HL-60 (cell line): Measurements from ENCODE around the gene PROB1.

Source experiments
- POLR2AphosphoS5 ChIP-seq: IDR thresholded peaks from 2 replicates; pipeline ENCODE4 v1.6.1; 2012; ENCODE audit warnings: low read depth
- TF ChIP-seq, protein P1 (sequence below): IDR thresholded peaks from one replicate; pipeline ENCODE4 v1.5.1; 2011; ENCODE audit warnings: low read length, control low read depth, inconsistent platforms; ENCODE audit not compliant: insufficient read depth
- TF ChIP-seq, protein P2 (sequence below): IDR thresholded peaks from 2 replicates; pipeline ENCODE4 v1.6.1; 2012; ENCODE audit warnings: low read depth; ENCODE audit not compliant: insufficient replicate concordance

GRCh38 chr5:139392678-139393496 lies 2.0 kb downstream of the PROB1 start:
- TF ChIP-seq, protein P1, sequence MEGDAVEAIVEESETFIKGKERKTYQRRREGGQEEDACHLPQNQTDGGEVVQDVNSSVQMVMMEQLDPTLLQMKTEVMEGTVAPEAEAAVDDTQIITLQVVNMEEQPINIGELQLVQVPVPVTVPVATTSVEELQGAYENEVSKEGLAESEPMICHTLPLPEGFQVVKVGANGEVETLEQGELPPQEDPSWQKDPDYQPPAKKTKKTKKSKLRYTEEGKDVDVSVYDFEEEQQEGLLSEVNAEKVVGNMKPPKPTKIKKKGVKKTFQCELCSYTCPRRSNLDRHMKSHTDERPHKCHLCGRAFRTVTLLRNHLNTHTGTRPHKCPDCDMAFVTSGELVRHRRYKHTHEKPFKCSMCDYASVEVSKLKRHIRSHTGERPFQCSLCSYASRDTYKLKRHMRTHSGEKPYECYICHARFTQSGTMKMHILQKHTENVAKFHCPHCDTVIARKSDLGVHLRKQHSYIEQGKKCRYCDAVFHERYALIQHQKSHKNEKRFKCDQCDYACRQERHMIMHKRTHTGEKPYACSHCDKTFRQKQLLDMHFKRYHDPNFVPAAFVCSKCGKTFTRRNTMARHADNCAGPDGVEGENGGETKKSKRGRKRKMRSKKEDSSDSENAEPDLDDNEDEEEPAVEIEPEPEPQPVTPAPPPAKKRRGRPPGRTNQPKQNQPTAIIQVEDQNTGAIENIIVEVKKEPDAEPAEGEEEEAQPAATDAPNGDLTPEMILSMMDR = no peak
- no peak for TF ChIP-seq POLR2AphosphoS5
- TF ChIP-seq, protein P2, sequence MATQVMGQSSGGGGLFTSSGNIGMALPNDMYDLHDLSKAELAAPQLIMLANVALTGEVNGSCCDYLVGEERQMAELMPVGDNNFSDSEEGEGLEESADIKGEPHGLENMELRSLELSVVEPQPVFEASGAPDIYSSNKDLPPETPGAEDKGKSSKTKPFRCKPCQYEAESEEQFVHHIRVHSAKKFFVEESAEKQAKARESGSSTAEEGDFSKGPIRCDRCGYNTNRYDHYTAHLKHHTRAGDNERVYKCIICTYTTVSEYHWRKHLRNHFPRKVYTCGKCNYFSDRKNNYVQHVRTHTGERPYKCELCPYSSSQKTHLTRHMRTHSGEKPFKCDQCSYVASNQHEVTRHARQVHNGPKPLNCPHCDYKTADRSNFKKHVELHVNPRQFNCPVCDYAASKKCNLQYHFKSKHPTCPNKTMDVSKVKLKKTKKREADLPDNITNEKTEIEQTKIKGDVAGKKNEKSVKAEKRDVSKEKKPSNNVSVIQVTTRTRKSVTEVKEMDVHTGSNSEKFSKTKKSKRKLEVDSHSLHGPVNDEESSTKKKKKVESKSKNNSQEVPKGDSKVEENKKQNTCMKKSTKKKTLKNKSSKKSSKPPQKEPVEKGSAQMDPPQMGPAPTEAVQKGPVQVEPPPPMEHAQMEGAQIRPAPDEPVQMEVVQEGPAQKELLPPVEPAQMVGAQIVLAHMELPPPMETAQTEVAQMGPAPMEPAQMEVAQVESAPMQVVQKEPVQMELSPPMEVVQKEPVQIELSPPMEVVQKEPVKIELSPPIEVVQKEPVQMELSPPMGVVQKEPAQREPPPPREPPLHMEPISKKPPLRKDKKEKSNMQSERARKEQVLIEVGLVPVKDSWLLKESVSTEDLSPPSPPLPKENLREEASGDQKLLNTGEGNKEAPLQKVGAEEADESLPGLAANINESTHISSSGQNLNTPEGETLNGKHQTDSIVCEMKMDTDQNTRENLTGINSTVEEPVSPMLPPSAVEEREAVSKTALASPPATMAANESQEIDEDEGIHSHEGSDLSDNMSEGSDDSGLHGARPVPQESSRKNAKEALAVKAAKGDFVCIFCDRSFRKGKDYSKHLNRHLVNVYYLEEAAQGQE = no peak
